ENCODE data around the gene STRIT1. TPM values are rescaled to one million over a fixed set of nuclear protein-coding genes. Genes with fewer than 3 reads are reported as not detected.

The STRIT1 gene
- total and polyA plus RNA-seq, 2 experiments from 2014 or later: 0.60 to 1.4 TPM

- TF ChIP-seq EZH2 (IDR thresholded peaks at IDR 0.05; ENCODE audit: borderline replicate concordance) (no peak), EZH2phosphoT487 (IDR thresholded peaks at IDR 0.05; ENCODE audit: low read depth, severe bottlenecking, unreplicated experiment) (no peak), CTCF (IDR thresholded peaks at IDR 0.05; ENCODE audit: poor library complexity) (no peak)
- no peaks in the 10 kb centered on the region for H3K27me3 ChIP-seq
- H2AFZ ChIP-seq: no peak overlapping the region
- no peaks in the 10 kb centered on the region for H3K79me2 ChIP-seq
- DNase-seq (ENCODE audit: low spot score): no peak
- WGBS (ENCODE audit: low lambda C conversion rate, missing lambda C conversion rate): 95% methylated on average over 4 of the region's 4 CpGs
- no peaks in the 10 kb centered on the region for H3K36me3 ChIP-seq (replicated peaks; ENCODE audit: insufficient read depth, low read depth)
- no peak overlapping the region for H3K27ac ChIP-seq
- no peak overlapping the region for H3K4me3 ChIP-seq
- no peaks in the 10 kb centered on the region for H4K20me1 ChIP-seq (ENCODE audit: insufficient read depth, poor library complexity, severe bottlenecking)
- no peaks in the 10 kb centered on the region for H3K9me3 ChIP-seq (ENCODE audit: low read depth)
- H3K4me1 ChIP-seq (ENCODE audit: insufficient read depth): no peaks in the 10 kb centered on the region
- no peak overlapping the region for H3K4me2 ChIP-seq
- no peaks in the 10 kb centered on the region for H3K9me2 ChIP-seq (replicated peaks; ENCODE audit: insufficient read depth)
These were observed 7.5 kb downstream of the STRIT1 start for GRCh38 chr3:155285936-155286335.

- Histone ChIP-seq H3K9me2 (replicated peaks; ENCODE audit: insufficient read depth) (no peaks in the 10 kb centered on the region), H2AFZ (no peak overlapping the region), H3K36me3 (replicated peaks; ENCODE audit: insufficient read depth, low read depth) (no peaks in the 10 kb centered on the region), H3K4me2 (no peak overlapping the region), H3K27me3 (no peaks in the 10 kb centered on the region), H3K27ac (peak overlapping the region; percentile 27), H3K4me1 (ENCODE audit: insufficient read depth) (no peaks in the 10 kb centered on the region), H3K79me2 (no peaks in the 10 kb centered on the region), H4K20me1 (ENCODE audit: insufficient read depth, poor library complexity, severe bottlenecking) (no peaks in the 10 kb centered on the region), H3K9me3 (ENCODE audit: low read depth) (no peaks in the 10 kb centered on the region), H3K4me3 (no peak overlapping the region)
- WGBS (ENCODE audit: low lambda C conversion rate, missing lambda C conversion rate): 88% methylated on average over 8 of the region's 8 CpGs
- TF ChIP-seq EZH2phosphoT487 (IDR thresholded peaks at IDR 0.05; ENCODE audit: low read depth, severe bottlenecking, unreplicated experiment) (no peak), EZH2 (IDR thresholded peaks at IDR 0.05; ENCODE audit: borderline replicate concordance) (no peak), CTCF (IDR thresholded peaks at IDR 0.05; ENCODE audit: poor library complexity) (no peak)
- DNase-seq (ENCODE audit: low spot score): no peak
These were observed 10.1 kb downstream of the STRIT1 start for GRCh38 chr3:155283092-155284056.

GRCh38 chr3:155282385-155283091 lies 10.9 kb downstream of the STRIT1 start:
- H4K20me1 ChIP-seq (ENCODE audit: insufficient read depth, poor library complexity, severe bottlenecking): no peaks in the 10 kb centered on the region
- no peaks in the 10 kb centered on the region for H3K9me2 ChIP-seq (replicated peaks; ENCODE audit: insufficient read depth)
- no peak overlapping the region for H3K4me3 ChIP-seq
- 89% methylated on average over 6 of the region's 6 CpGs for WGBS (ENCODE audit: low lambda C conversion rate, missing lambda C conversion rate)
- no peak for DNase-seq (ENCODE audit: low spot score)
- no peak overlapping the region for H3K4me2 ChIP-seq
- H3K4me1 ChIP-seq (ENCODE audit: insufficient read depth): no peaks in the 10 kb centered on the region
- no peaks in the 10 kb centered on the region for H3K27me3 ChIP-seq
- H2AFZ ChIP-seq: no peak overlapping the region
- no peaks in the 10 kb centered on the region for H3K36me3 ChIP-seq (replicated peaks; ENCODE audit: insufficient read depth, low read depth)
- H3K79me2 ChIP-seq: no peaks in the 10 kb centered on the region
- no peaks in the 10 kb centered on the region for H3K9me3 ChIP-seq (ENCODE audit: low read depth)
- TF ChIP-seq EZH2 (IDR thresholded peaks at IDR 0.05; ENCODE audit: borderline replicate concordance): no peak
- TF ChIP-seq EZH2phosphoT487 (IDR thresholded peaks at IDR 0.05; ENCODE audit: low read depth, severe bottlenecking, unreplicated experiment): no peak
- no peak for TF ChIP-seq CTCF (IDR thresholded peaks at IDR 0.05; ENCODE audit: poor library complexity)
- no peak overlapping the region for H3K27ac ChIP-seq

Data from hepatocyte (in vitro differentiated cells).